Neural cell (in vitro differentiated cells): ENCODE data around the gene OR5AL1. TPM values are rescaled to one million over a fixed set of nuclear protein-coding genes. Genes with fewer than 3 reads are reported as not detected.
A peak's percentile ranks its signal among the peaks of the same experiment; 100 is the strongest.
"Not testable (repeated sequence)": the region's sequence is repeated elsewhere in the genome, so short reads cannot be mapped to it uniquely, and the experiment has no call there.

ENCODE experiments used
- H2AFZ ChIP-seq: fragments of 200-600, 300-800 bp; sonication (generic), shearing (Covaris generic); 2 replicates; pipeline ENCODE4 v1.6.0; 2014; ENCODE audit warnings: low read depth, mild to moderate bottlenecking, antibody characterized with exemption, low read length, moderate library complexity
- H3F3A ChIP-seq: fragments of 200-600 bp; shearing (Covaris generic); 2 replicates; pipeline ENCODE4 v1.6.1; 2016; ENCODE audit warnings: mild to moderate bottlenecking, moderate library complexity, mixed read lengths, antibody characterized with exemption, low read length; ENCODE audit not compliant: insufficient read depth, poor library complexity, severe bottlenecking
- H3K27ac ChIP-seq: fragments of 200-600, 300-800 bp; sonication (generic), shearing (Covaris generic); 2 replicates; pipeline ENCODE4 v1.5.1; 2014; ENCODE audit warnings: mild to moderate bottlenecking, low read length, moderate library complexity
- H3K27me3 ChIP-seq: fragments of 300-800, 200-600 bp; sonication (generic), shearing (Covaris generic); 2 replicates; pipeline ENCODE4 v1.6.0; 2014; ENCODE audit warnings: mild to moderate bottlenecking, low read depth, low read length, moderate library complexity; ENCODE audit not compliant: insufficient read depth
- H3K36me3 ChIP-seq: fragments of 300-800, 200-600 bp; sonication (generic), shearing (Covaris generic); 2 replicates; pipeline ENCODE4 v1.5.1; 2014; ENCODE audit warnings: mild to moderate bottlenecking, antibody characterized with exemption, low read length, moderate library complexity; ENCODE audit not compliant: insufficient read depth
- H3K4me2 ChIP-seq: fragments of 300-800, 200-600 bp; sonication (generic), shearing (Covaris generic); 2 replicates; pipeline ENCODE4 v1.6.0; 2014; ENCODE audit warnings: mild to moderate bottlenecking, low read length
- H3K4me3 ChIP-seq: fragments of 300-800, 200-600 bp; sonication (generic), shearing (Covaris generic); 2 replicates; pipeline ENCODE4 v1.5.1; 2014; ENCODE audit warnings: mild to moderate bottlenecking, low read length, moderate library complexity
- H3K79me2 ChIP-seq: fragments of 200-600 bp; shearing (Covaris generic); replicated peaks from 2 replicates; pipeline ENCODE4 v1.6.0; 2014; ENCODE audit warnings: mild to moderate bottlenecking, low read length, moderate library complexity; ENCODE audit not compliant: insufficient read depth
- H3K9ac ChIP-seq: fragments of 300-800, 200-600 bp; sonication (generic), shearing (Covaris generic); 2 replicates; pipeline ENCODE4 v1.6.1; 2016; ENCODE audit warnings: mild to moderate bottlenecking, low read length, mixed read lengths
- H3K9me2 ChIP-seq: fragments of 200-600 bp; shearing (Covaris generic); 2 replicates; pipeline ENCODE4 v1.6.1; 2016; ENCODE audit warnings: mild to moderate bottlenecking, low read length, mixed read lengths; ENCODE audit not compliant: insufficient read depth
- H3K9me3 ChIP-seq: fragments of 200-600, 300-800 bp; sonication (generic), shearing (Covaris generic); 2 replicates; pipeline ENCODE4 v1.6.1; 2016; ENCODE audit warnings: mild to moderate bottlenecking, mixed run types, low read length, moderate library complexity, mixed read lengths
- H4K20me1 ChIP-seq: fragments of 200-600 bp; shearing (Covaris generic); 2 replicates; pipeline ENCODE4 v1.6.1; 2016; ENCODE audit warnings: mild to moderate bottlenecking, mixed run types; ENCODE audit not compliant: insufficient read depth
- CTCF ChIP-seq: fragments of 450-650 bp; IDR thresholded peaks from 2 replicates; pipeline ENCODE4 v1.5.1; 2014; ENCODE audit warnings: antibody characterized with exemption, mild to moderate bottlenecking, moderate library complexity; ENCODE audit not compliant: poor library complexity, severe bottlenecking
- EP300 ChIP-seq: fragments of 450-650 bp; conservative IDR thresholded peaks from 2 replicates; pipeline ENCODE4 v1.6.1; 2014; ENCODE audit warnings: antibody characterized with exemption, mild to moderate bottlenecking, moderate library complexity; ENCODE audit not compliant: poor library complexity, severe bottlenecking
- EZH2 ChIP-seq: fragments of 200-600, 300-800 bp; shearing (Covaris generic), sonication (generic); IDR thresholded peaks from 2 replicates; pipeline ENCODE4 v1.6.1; 2014; ENCODE audit warnings: antibody characterized with exemption, low read length, borderline replicate concordance, mild to moderate bottlenecking; ENCODE audit not compliant: insufficient read depth, poor library complexity, severe bottlenecking
- MXI1 ChIP-seq: fragments of 450-650 bp; conservative IDR thresholded peaks from 2 replicates; pipeline ENCODE4 v1.6.1; 2014; ENCODE audit warnings: antibody characterized with exemption, mild to moderate bottlenecking; ENCODE audit not compliant: poor library complexity, severe bottlenecking
- POLR2AphosphoS5 ChIP-seq: IDR thresholded peaks from 2 replicates; pipeline ENCODE4 v1.6.1; 2012
- RAD21 ChIP-seq: fragments of 450-650 bp; conservative IDR thresholded peaks from 2 replicates; pipeline ENCODE4 v1.6.1; 2014; ENCODE audit warnings: antibody characterized with exemption, mild to moderate bottlenecking, moderate library complexity
- SMC3 ChIP-seq: fragments of 450-650 bp; conservative IDR thresholded peaks from 2 replicates; pipeline ENCODE4 v1.6.1; 2014; ENCODE audit warnings: antibody characterized with exemption, mild to moderate bottlenecking, moderate library complexity; ENCODE audit not compliant: poor library complexity
- TAF1 ChIP-seq: IDR thresholded peaks from 2 replicates; pipeline ENCODE4 v1.6.1; 2012; ENCODE audit warnings: low read depth
- polyA plus RNA-seq: library from polyadenylated mRNA; depleted of rRNA; stranded (reverse); fragments of >200 nt; gene quantifications from 2 replicates; pipeline ENCODE4 v1.2.3, GENCODE V29; 2014
- TF ChIP-seq, protein P1 (sequence below): IDR thresholded peaks from 2 replicates; pipeline ENCODE4 v1.6.1; 2012; ENCODE audit warnings: borderline replicate concordance

The OR5AL1 gene
- polyA plus RNA-seq, 1 donor from 2014 or later = not detected

- Histone ChIP-seq H3K36me3 (no peaks in the 10 kb centered on the region), H2AFZ (no peak overlapping the region), H3K27me3 (no peaks in the 10 kb centered on the region), H3K4me3 (no peak overlapping the region), H3F3A (no peaks in the 10 kb centered on the region), H3K9me2 (no peaks in the 10 kb centered on the region), H3K79me2 (no peaks in the 10 kb centered on the region), H3K9ac (no peak overlapping the region), H3K4me2 (no peak overlapping the region), H3K27ac (no peak overlapping the region), H3K9me3 (no peaks in the 10 kb centered on the region), H4K20me1 (no peaks in the 10 kb centered on the region)
- TF ChIP-seq EZH2 = no peak
Measured at GRCh38 chr11:56396047-56396446, 16.4 kb upstream of the OR5AL1 start.

- not testable (repeated sequence) for H3F3A ChIP-seq, H3K79me2 ChIP-seq, H3K36me3 ChIP-seq, H3K27ac ChIP-seq, H3K9me3 ChIP-seq, H4K20me1 ChIP-seq, H3K4me3 ChIP-seq, H3K9me2 ChIP-seq, H2AFZ ChIP-seq, H3K27me3 ChIP-seq, H3K9ac ChIP-seq, H3K4me2 ChIP-seq
Measured at GRCh38 chr11:56401858-56402461, 10.5 kb upstream of the OR5AL1 start.

DNA sequence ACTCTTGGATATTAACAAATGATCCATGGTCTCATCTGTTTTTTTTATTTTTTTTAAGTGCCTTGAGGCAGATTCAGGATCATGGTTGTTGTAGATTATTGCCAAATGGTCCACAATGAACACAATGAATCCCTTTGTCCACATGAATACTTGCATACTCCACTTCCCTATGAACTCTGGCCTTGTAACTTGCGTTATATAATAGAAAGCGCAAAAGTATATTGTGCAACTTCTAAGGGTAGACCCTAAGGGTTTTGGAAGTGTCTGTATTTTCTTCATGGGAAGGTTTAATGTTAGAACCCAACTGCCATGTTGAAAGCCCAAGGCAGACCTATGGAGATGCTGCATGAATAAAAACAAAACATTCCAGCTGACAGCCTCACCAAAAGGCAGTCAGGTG lies 8.1 kb upstream of the OR5AL1 start:
- Histone ChIP-seq H3K4me2 (no peak overlapping the region), H3F3A (no peaks in the 10 kb centered on the region), H3K9me2 (no peaks in the 10 kb centered on the region), H3K79me2 (no peaks in the 10 kb centered on the region), H4K20me1 (no peaks in the 10 kb centered on the region), H3K36me3 (no peaks in the 10 kb centered on the region), H3K9me3 (no peaks in the 10 kb centered on the region), H2AFZ (no peak overlapping the region), H3K4me3 (no peak overlapping the region), H3K27ac (no peak overlapping the region), H3K27me3 (no peaks in the 10 kb centered on the region), H3K9ac (no peak overlapping the region)
- TF ChIP-seq POLR2AphosphoS5 (no peak), TAF1 (no peak), CTCF (no peak), EZH2 (no peak), MXI1 (no peak), RAD21 (no peak), SMC3 (no peak)

GRCh38 chr11:56410801-56411200 lies 1.7 kb upstream of the OR5AL1 start:
- peak overlapping the region; percentile 36 for H3K27ac ChIP-seq
- H3K36me3 ChIP-seq = no peaks in the 10 kb centered on the region

More at GRCh38 chr11:56410801-56411200, 1.7 kb upstream of the OR5AL1 start:
- H2AFZ ChIP-seq = no peak overlapping the region
- no peaks in the 10 kb centered on the region for H4K20me1 ChIP-seq
- no peaks in the 10 kb centered on the region for H3K79me2 ChIP-seq
- H3K27me3 ChIP-seq = no peaks in the 10 kb centered on the region
- H3K9me3 ChIP-seq = no peaks in the 10 kb centered on the region
- H3K4me3 ChIP-seq = peak overlapping the region; percentile 12
- TF ChIP-seq EZH2 = no peak
- TF ChIP-seq EP300 = peak; percentile 60
- TF ChIP-seq SMC3 = no peak
- TF ChIP-seq MXI1 = no peak
- no peak for TF ChIP-seq RAD21
- no peak for TF ChIP-seq CTCF
- TF ChIP-seq POLR2AphosphoS5 = peak; percentile 52
- TF ChIP-seq, protein P1, sequence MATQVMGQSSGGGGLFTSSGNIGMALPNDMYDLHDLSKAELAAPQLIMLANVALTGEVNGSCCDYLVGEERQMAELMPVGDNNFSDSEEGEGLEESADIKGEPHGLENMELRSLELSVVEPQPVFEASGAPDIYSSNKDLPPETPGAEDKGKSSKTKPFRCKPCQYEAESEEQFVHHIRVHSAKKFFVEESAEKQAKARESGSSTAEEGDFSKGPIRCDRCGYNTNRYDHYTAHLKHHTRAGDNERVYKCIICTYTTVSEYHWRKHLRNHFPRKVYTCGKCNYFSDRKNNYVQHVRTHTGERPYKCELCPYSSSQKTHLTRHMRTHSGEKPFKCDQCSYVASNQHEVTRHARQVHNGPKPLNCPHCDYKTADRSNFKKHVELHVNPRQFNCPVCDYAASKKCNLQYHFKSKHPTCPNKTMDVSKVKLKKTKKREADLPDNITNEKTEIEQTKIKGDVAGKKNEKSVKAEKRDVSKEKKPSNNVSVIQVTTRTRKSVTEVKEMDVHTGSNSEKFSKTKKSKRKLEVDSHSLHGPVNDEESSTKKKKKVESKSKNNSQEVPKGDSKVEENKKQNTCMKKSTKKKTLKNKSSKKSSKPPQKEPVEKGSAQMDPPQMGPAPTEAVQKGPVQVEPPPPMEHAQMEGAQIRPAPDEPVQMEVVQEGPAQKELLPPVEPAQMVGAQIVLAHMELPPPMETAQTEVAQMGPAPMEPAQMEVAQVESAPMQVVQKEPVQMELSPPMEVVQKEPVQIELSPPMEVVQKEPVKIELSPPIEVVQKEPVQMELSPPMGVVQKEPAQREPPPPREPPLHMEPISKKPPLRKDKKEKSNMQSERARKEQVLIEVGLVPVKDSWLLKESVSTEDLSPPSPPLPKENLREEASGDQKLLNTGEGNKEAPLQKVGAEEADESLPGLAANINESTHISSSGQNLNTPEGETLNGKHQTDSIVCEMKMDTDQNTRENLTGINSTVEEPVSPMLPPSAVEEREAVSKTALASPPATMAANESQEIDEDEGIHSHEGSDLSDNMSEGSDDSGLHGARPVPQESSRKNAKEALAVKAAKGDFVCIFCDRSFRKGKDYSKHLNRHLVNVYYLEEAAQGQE = peak; percentile 78
- no peaks in the 10 kb centered on the region for H3K9me2 ChIP-seq
- no peak overlapping the region for H3K4me2 ChIP-seq
- no peak overlapping the region for H3K9ac ChIP-seq
- H3F3A ChIP-seq = no peaks in the 10 kb centered on the region
